GM19193 (cell line): Measurements from ENCODE around the gene LRP8.

ENCODE experiments used
- POLR2A ChIP-seq: IDR thresholded peaks from 4 replicates; pipeline ENCODE4 v1.6.1; 2011; ENCODE audit not compliant: insufficient read depth, insufficient read length; ENCODE audit errors: extremely low read depth

LRP8 gene

GRCh38 chr1:53324321-53324720 lies 3.5 kb downstream of the LRP8 start:
- no peak for TF ChIP-seq POLR2A

- TF ChIP-seq POLR2A, result no peak
Observed at GRCh38 chr1:53323316-53323715, 4.6 kb downstream of the LRP8 start.

GRCh38 chr1:53321776-53322602 lies 5.9 kb downstream of the LRP8 start:
- TF ChIP-seq POLR2A, result no peak

GRCh38 chr1:53321366-53321765 lies 6.5 kb downstream of the LRP8 start:
- no peak for TF ChIP-seq POLR2A

DNA sequence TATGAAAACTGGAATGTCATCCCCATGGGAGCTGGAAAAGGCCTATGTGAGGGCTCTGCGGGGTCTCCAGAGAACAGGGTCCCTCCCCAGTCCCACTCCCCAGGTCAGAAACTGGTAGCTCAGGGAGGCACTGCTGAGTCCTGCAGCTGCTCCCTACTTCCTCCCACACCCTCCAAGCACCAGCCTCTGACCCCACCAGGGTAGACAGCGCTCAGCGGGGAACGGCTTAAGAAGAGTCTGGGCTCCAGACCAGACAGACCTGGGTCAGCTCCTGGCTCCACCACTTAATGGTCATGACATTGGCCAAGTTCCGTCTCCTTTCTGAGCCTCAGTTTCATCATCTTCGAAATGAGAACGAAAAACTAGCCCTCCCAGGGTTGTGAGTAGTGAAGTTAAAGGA lies 7.2 kb downstream of the LRP8 start:
- no peak for TF ChIP-seq POLR2A

- no peak for TF ChIP-seq POLR2A
Observed at GRCh38 chr1:53319296-53320101, 8.4 kb downstream of the LRP8 start.

- TF ChIP-seq POLR2A, result no peak
Observed at GRCh38 chr1:53317646-53318539, 10.0 kb downstream of the LRP8 start.

- TF ChIP-seq POLR2A, result no peak
Observed at GRCh38 chr1:53316766-53317581, 10.9 kb downstream of the LRP8 start.

DNA sequence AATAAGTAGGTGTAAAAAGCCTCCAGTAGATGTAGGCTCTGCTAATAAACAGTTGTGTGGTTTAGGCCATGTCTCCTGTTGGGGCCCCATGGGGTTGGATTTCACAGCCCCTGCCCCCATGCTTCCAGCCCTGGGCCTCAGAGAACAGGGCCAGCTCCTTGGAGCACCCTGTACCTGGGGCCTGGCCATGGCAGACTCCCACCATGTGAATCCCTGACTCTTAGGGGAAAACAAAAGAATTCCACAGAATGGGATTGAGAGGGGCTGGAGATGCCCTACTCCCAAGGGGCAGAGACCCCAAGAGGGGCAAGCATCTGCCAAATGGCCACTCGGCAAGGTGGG lies 11.5 kb downstream of the LRP8 start:
- TF ChIP-seq POLR2A, result no peak

- TF ChIP-seq POLR2A, result no peak
Observed at GRCh38 chr1:53315456-53316423, 12.1 kb downstream of the LRP8 start.

DNA sequence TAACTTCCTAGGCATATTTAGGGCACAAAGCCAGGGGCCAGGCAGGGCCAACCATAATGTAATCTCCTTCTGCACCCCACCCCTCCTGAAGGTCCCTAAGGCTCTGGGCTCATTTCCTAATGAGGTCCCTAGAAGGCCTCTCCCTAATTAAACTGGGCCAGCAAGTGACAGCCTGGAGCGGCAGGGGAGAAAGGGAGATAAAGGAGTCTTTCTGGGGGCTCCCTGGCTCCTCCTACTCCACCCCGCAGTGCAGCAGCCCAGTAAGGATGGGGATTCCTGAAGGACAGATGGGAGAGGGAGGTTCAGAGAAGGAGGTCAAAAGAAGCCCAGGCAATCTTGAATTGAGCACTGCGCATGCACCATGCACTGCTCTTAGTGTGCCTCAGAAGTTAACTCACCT lies 12.8 kb downstream of the LRP8 start:
- TF ChIP-seq POLR2A, result no peak

GRCh38 chr1:53314606-53315005 lies 13.3 kb downstream of the LRP8 start:
- no peak for TF ChIP-seq POLR2A

DNA sequence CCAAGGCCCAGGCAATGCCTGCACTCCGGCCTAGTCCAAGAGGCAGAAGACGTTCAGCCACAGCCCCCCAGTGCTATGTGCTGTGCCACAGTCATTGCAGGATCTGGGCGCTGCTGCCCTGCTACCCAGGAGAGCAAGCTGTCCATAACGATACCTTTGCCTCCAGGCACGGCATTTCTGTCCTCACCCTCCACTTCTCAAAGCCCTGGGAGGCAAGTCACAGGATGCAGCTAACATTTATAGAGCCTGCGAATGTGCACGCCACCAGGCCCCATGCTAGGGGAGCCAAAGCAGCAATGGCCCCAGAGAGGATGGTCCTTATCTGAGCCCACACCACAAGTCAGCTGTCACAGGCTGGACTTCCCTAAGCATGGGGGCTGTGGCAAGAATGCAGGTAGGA lies 13.8 kb downstream of the LRP8 start:
- no peak for TF ChIP-seq POLR2A
